IPS-18a (cell line): Measurements from ENCODE around the gene BCAS3.

Source experiments
- H3K27ac ChIP-seq: one replicate; pipeline ENCODE4 v1.5.1; 2013; ENCODE audit warnings: low read length
- H3K27me3 ChIP-seq: one replicate; pipeline ENCODE4 v1.6.1; 2013; ENCODE audit warnings: mild to moderate bottlenecking, low read length; ENCODE audit not compliant: control insufficient read depth, insufficient read depth
- H3K36me3 ChIP-seq: one replicate; pipeline ENCODE4 v1.6.1; 2013; ENCODE audit warnings: low read depth, low read length; ENCODE audit not compliant: control insufficient read depth
- H3K4me1 ChIP-seq: one replicate; pipeline ENCODE4 v1.6.1; 2013; ENCODE audit warnings: low read depth, low read length; ENCODE audit not compliant: control insufficient read depth
- H3K4me3 ChIP-seq: one replicate; pipeline ENCODE4 v1.5.1; 2013; ENCODE audit warnings: low read length
- H3K9ac ChIP-seq: one replicate; pipeline ENCODE4 v1.6.1; 2013; ENCODE audit warnings: mild to moderate bottlenecking, low read length, moderate library complexity
- H3K9me3 ChIP-seq: one replicate; pipeline ENCODE4 v1.6.1; 2013; ENCODE audit warnings: low read depth, low read length; ENCODE audit not compliant: control insufficient read depth

The BCAS3 gene

DNA sequence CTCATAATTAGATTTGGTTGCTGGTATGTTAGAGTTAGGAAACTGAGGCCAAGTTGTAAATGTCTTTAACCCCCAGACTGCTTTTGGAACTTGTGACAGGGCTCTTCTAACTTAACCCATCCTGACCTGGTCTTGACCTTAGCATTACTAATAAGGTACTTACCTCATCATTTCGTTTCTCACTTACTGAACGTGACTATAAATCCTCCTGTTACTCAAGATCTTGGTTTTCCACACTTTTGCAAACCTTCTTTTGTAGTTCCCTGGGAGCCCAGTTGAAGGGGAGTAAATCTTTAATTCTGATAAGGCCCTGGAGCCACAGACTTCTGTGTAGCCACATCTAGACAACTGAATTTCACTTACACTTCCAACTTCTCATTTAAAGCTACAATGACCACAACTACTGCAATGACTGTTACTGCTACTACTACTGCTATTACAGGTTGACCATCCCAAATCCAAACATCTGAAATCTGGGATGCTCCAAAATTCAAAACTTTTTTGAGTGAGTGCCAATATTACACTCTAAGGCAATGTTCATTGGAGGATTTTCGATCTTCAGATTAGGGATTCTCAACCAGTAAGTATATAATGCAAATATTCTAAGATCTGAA, 473.1 kb downstream of the BCAS3 start:
- no peaks in the 10 kb centered on the region for H3K27me3 ChIP-seq
- H3K27ac ChIP-seq: no peak overlapping the region
- H3K36me3 ChIP-seq: no peaks in the 10 kb centered on the region
- H3K9me3 ChIP-seq: no peaks in the 10 kb centered on the region
- H3K9ac ChIP-seq: no peak overlapping the region
- H3K4me3 ChIP-seq: no peak overlapping the region
- H3K4me1 ChIP-seq: peaks cover 7% of the 10 kb centered on the region

DNA sequence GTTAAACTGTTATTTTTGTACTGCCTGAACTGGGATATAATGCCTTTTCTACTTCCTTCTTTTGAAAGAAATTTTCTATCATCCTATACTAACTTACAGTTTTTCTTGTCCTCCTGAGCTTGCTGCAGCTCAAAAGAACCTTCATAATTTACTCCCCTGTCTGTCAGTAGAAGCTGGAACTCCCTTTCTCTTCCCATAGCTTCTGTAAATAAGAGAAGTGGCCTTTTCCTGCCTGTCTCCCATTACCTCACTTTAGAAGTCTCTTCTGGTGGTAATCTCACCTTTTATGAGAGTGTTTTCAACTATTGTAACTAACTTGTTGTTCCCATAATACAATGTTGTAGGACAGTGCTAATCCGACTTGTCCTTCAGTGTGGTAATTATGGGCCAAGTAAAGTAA, 475.2 kb downstream of the BCAS3 start:
- no peaks in the 10 kb centered on the region for H3K27me3 ChIP-seq
- H3K4me1 ChIP-seq: peaks cover 14% of the 10 kb centered on the region
- H3K9ac ChIP-seq: no peak overlapping the region
- no peak overlapping the region for H3K27ac ChIP-seq
- H3K36me3 ChIP-seq: no peaks in the 10 kb centered on the region
- no peaks in the 10 kb centered on the region for H3K9me3 ChIP-seq
- no peak overlapping the region for H3K4me3 ChIP-seq

DNA sequence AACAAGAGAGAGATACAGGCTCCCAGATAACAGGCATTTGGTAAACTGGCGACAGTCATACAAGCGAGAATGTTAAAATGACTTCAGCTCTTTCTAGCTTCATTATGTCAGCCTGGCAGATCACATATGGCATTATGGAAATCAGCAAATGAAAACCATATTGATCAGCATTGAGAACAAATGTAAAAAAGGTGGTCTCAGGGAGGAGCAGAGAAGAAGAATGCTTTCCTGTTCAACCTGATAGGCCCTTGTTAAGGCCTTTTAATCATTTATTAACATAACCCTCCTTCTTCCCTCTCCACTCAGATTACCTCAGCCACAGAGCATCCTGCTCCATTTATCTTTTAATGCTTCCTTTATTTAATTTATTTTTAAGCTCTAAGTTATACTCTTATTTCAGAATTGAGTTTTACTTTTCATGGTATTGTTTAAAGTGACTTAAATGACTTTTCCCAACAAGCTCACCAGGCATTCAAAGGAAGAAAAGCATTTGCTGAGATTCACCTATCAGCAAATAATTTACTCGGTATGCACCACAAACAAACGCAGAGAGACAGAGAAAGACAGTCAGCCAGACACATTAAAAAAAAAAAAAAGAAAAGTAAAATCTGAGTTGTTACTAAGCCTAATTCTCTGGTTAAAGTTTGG, 478.1 kb downstream of the BCAS3 start:
- Histone ChIP-seq H3K9ac (no peak overlapping the region), H3K4me1 (peaks cover 27% of the 10 kb centered on the region), H3K27ac (no peak overlapping the region), H3K4me3 (no peak overlapping the region), H3K9me3 (no peaks in the 10 kb centered on the region), H3K36me3 (no peaks in the 10 kb centered on the region), H3K27me3 (no peaks in the 10 kb centered on the region)

DNA sequence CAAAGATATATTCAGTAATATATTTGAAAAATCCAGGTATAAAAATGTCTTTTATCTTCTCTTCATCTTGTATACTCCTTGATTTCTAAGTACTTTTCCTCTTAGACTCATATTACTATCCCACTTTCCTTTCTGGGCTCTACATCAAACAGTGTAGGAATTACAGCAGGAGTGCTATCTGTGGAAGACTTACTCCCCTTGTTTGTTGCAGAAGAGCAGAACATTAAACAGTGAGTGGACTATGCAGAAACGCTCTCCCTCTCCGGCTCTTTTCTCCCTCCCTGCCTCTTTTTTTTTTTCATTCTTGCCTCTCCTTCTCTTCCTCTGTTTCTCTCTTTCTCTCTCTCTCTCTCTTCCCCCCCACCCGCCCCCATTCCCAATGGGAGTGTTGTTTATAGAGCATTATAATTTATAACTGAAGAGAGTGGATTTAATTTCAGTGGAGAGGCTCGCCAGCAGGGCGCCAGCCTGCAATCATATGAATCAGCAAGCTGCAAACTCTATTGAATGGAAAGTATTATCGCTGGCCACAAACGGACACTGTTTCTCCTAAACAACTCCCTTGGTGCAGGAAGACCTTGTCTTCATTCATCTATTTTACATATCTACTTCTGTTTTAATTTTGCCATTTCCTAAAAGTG, 479.7 kb downstream of the BCAS3 start:
- Histone ChIP-seq H3K4me1 (peaks cover 30% of the 10 kb centered on the region), H3K4me3 (no peak overlapping the region), H3K36me3 (no peaks in the 10 kb centered on the region), H3K27ac (no peak overlapping the region), H3K9ac (no peak overlapping the region), H3K9me3 (no peaks in the 10 kb centered on the region), H3K27me3 (no peaks in the 10 kb centered on the region)

DNA sequence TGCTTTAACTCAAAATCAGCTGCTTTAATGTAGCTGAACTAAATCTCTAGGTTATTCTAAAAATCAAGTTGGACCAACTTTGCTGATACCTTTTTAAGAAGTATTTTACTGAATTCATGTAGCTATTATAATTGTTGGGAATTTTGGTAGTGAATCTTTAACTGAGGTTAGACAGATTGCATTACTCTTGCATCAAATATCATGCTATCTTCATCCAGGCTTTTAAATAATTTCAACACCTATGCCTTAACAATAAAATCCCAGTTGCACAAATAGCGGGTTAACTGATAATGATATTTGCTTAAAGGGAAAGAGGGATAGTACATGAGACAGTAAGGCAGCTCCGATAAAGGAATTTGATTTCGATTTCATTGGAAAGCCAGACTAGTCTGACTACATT, 480.7 kb downstream of the BCAS3 start:
- no peak overlapping the region for H3K27ac ChIP-seq
- no peak overlapping the region for H3K9ac ChIP-seq
- H3K27me3 ChIP-seq: no peaks in the 10 kb centered on the region
- no peaks in the 10 kb centered on the region for H3K9me3 ChIP-seq
- peaks cover 32% of the 10 kb centered on the region for H3K4me1 ChIP-seq
- no peak overlapping the region for H3K4me3 ChIP-seq
- H3K36me3 ChIP-seq: no peaks in the 10 kb centered on the region

DNA sequence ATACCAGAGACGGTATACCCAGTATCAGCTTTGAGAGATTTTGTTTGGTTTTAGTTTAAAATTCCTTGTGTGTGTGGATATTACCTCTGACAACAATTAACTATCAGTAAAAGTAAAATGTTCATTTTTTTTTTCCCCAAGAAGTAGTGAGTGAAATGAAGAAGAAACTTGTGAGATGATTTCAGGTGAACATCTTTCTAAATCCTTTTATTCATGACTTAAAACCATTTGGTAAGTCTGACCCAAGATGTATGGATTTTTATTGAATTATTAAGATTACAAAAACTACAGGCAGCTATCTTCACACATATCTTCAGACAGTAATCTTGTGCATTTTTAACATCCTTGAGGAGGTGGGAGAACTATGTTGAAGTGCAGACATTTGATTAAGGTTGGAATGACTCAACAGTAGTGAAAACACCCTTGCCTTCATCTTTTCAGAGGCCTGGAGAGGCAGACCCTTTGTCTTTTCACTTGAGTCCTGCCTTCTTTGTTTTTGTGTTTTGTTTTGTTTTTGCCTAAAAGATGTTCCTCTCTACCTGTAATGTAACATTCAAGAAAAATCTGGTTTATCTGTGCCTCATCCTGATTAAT, 481.7 kb downstream of the BCAS3 start:
- Histone ChIP-seq H3K9ac (peak overlapping the region; percentile 3), H3K9me3 (no peaks in the 10 kb centered on the region), H3K27me3 (no peaks in the 10 kb centered on the region), H3K36me3 (no peaks in the 10 kb centered on the region), H3K27ac (peak overlapping the region; percentile 65), H3K4me3 (no peak overlapping the region), H3K4me1 (peaks cover 32% of the 10 kb centered on the region)

DNA sequence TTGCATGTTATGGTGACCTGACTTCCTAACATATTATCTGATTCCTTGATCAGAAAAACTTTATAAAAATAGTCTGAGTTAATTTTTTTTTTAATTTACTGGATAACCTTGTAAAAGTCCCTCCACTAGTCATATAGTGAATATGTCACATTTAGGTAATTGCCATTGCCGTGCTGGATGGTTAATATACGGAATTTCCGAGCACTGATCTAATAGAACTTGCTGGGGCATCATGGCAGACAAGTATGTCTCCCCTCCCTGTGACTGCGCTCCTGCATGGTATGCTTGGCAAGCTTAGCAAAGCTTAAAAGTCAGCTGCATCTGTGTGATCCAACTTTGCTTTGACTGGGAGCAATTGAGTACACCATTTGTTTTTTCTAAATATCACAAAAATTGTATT, 482.6 kb downstream of the BCAS3 start:
- Histone ChIP-seq H3K36me3 (no peaks in the 10 kb centered on the region), H3K4me1 (peaks cover 32% of the 10 kb centered on the region), H3K27ac (no peak overlapping the region), H3K9ac (no peak overlapping the region), H3K9me3 (no peaks in the 10 kb centered on the region), H3K27me3 (no peaks in the 10 kb centered on the region), H3K4me3 (no peak overlapping the region)

DNA sequence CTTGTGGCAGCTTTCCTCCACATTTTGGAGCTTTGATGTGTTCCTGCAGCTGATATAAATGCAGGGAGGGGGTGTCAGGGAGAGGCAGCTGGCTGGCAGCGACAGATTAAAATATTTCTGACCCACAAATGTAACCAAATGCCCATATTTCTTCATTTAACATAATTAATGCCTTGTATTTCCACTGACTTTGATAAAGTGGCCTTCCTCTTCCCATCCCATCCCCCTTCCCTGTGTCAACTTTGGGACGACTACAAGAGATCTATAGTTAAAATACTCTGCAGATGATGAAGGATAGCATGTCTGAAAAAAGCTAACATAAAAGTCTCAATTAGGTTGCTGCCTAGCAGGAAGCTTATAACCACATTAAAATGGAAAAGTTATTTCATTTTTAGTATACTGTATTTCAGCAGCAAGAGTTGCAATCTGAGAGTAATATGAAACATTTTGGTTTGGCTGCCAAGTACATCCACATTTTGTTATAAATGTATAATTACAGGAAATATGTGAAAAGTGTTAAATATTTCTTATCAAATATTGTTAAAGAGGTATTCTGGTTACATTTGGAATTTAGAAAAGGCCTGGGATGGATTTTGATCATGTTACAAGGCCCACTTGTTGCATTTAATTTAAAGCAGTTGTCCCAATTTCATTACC, 483.3 kb downstream of the BCAS3 start:
- peaks cover 27% of the 10 kb centered on the region for H3K4me1 ChIP-seq
- H3K27me3 ChIP-seq: no peaks in the 10 kb centered on the region
- no peaks in the 10 kb centered on the region for H3K9me3 ChIP-seq
- no peak overlapping the region for H3K27ac ChIP-seq
- no peak overlapping the region for H3K4me3 ChIP-seq
- no peak overlapping the region for H3K9ac ChIP-seq
- no peaks in the 10 kb centered on the region for H3K36me3 ChIP-seq

DNA sequence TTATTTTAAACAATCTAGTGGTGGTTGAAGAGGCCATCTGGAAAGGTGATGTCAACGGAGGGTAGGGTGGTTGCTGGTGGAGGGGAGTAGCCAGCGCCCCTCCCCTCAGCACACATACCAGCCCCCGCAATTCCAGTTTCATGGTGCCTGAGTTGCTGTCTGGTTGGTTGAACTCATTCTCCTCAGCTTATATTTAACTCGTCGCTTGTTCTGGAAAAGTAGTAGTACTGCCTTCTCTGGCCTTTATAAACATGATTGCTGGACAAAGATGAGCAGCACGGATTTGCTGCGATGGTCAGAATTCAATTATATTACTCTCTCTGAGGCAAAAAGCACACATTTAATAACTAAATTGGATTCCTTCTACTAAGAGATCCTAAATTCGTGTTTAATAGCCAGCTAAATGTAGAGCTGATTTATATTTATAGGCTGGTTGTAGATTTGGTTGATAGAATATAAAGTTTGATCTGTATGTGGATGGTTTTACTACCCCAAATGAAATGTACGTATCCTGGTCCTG, 484.0 kb downstream of the BCAS3 start:
- no peak overlapping the region for H3K9ac ChIP-seq
- H3K36me3 ChIP-seq: no peaks in the 10 kb centered on the region
- H3K4me1 ChIP-seq: peaks cover 21% of the 10 kb centered on the region
- no peak overlapping the region for H3K4me3 ChIP-seq
- H3K9me3 ChIP-seq: no peaks in the 10 kb centered on the region
- H3K27ac ChIP-seq: no peak overlapping the region
- H3K27me3 ChIP-seq: no peaks in the 10 kb centered on the region

DNA sequence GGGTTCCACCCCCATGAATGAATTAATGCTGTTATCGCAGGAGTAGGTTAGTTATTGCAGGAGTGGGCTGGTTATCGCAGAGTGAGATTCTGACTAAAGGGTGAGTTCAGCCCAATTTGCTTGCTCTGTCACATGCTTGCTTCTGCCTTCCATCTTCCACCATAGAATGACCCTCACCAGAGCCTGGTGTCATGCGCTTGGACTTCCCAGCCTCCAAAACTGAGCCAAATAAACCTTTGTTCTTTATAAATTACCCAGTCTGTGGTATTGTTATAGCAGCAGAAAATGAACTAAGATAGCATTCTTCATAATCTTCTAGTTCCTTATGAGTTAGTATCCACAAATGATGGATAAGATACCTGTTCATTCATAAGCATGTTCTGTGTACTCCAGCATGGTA, 486.9 kb downstream of the BCAS3 start:
- Histone ChIP-seq H3K36me3 (no peaks in the 10 kb centered on the region), H3K9ac (no peak overlapping the region), H3K4me1 (peaks cover 14% of the 10 kb centered on the region), H3K27ac (no peak overlapping the region), H3K4me3 (no peak overlapping the region), H3K9me3 (no peaks in the 10 kb centered on the region), H3K27me3 (no peaks in the 10 kb centered on the region)

DNA sequence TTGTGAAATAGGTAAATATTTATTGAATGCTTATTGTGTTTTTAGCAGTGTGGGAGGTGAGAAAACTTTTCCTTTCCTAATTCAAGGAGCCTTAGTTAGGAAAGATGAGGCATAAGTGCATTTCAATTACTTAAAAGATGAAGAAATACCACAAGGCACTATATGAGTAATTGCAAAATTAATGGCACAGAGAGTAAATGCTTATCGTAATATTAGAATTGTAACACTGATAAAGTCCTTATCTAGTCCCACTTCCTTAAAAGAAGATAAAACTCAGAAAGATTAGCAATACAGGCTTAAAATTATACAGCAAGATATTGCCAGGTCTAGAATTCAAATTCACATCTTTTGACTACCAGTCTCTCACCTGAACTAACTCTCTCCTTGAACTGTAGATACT, 489.4 kb downstream of the BCAS3 start:
- no peaks in the 10 kb centered on the region for H3K9me3 ChIP-seq
- H3K27me3 ChIP-seq: no peaks in the 10 kb centered on the region
- no peak overlapping the region for H3K9ac ChIP-seq
- peaks cover 3% of the 10 kb centered on the region for H3K4me1 ChIP-seq
- no peak overlapping the region for H3K27ac ChIP-seq
- no peak overlapping the region for H3K4me3 ChIP-seq
- no peaks in the 10 kb centered on the region for H3K36me3 ChIP-seq
